IMR-90 (cell line): ENCODE results near the gene RPS15. TPM values are rescaled to one million over a fixed set of nuclear protein-coding genes. Genes with fewer than 3 reads are reported as not detected.

Experiments used
- ATAC-seq: fragments of 200-7000 bp; cut with Tn5 transposase; 2 replicates; pipeline ENCODE4 v1.9.1; 2020; ENCODE audit warnings: low read depth, mild to moderate bottlenecking, moderate library complexity
- BruUV-seq: library from RNA; stranded (reverse); fragments of 400-500 nt; replicated peaks from 2 replicates; lab custom pipeline; 2021; lab: Mats Ljungman, UMichigan
- CTCF ChIA-PET: fragments of 300-600 bp; formaldehyde crosslinking; extraction: SDS; loops from one replicate; lab custom pipeline; 2021; ENCODE audit warnings: antibody characterized with exemption; lab: Yijun Ruan, JAX
- POLR2A ChIA-PET: fragments of 300-600 bp; sonication (Branson Sonifier 250); formaldehyde crosslinking; loops from one replicate; lab custom pipeline; 2022; ENCODE audit warnings: antibody characterized with exemption; ENCODE audit not compliant: unreplicated experiment; lab: Charles Lee
- DNase-seq: peaks from one replicate; pipeline ENCODE4 v3.0.0; 2013
- H2AFZ ChIP-seq: replicated peaks from 2 replicates; pipeline ENCODE3; 2013; ENCODE audit warnings: low read length, mild to moderate bottlenecking; ENCODE audit not compliant: poor library complexity
- H2AK5ac ChIP-seq: 2 replicates; pipeline ENCODE4 v1.6.1; 2013; ENCODE audit warnings: low read depth, low read length, inconsistent platforms
- H2AK9ac ChIP-seq: replicated peaks from 2 replicates; pipeline ENCODE3; 2013; ENCODE audit warnings: mild to moderate bottlenecking, low read depth, low read length, moderate library complexity; ENCODE audit not compliant: poor library complexity
- H2BK120ac ChIP-seq: 2 replicates; pipeline ENCODE4 v1.6.1; 2013; ENCODE audit warnings: low read depth, low read length, inconsistent platforms
- H2BK15ac ChIP-seq: 3 replicates; pipeline ENCODE4 v1.6.1; 2013; ENCODE audit warnings: low read depth, low read length, inconsistent platforms
- H2BK20ac ChIP-seq: 2 replicates; pipeline ENCODE4 v1.6.1; 2013; ENCODE audit warnings: low read depth, mild to moderate bottlenecking, inconsistent platforms, low read length, moderate library complexity
- H2BK5ac ChIP-seq: 2 replicates; pipeline ENCODE4 v1.6.1; 2013; ENCODE audit warnings: mild to moderate bottlenecking, low read depth, low read length, inconsistent platforms; ENCODE audit not compliant: poor library complexity, severe bottlenecking
- H3K14ac ChIP-seq: replicated peaks from 2 replicates; pipeline ENCODE4 v1.6.1; 2013; ENCODE audit warnings: low read depth, low read length, inconsistent platforms
- H3K18ac ChIP-seq: 2 replicates; pipeline ENCODE4 v1.6.1; 2013; ENCODE audit warnings: low read depth, low read length, control low read depth
- H3K23ac ChIP-seq: 2 replicates; pipeline ENCODE4 v1.6.1; 2013; ENCODE audit warnings: low read depth, low read length, inconsistent platforms
- H3K27ac ChIP-seq: 2 replicates; pipeline ENCODE4 v1.5.1; 2013; ENCODE audit warnings: mild to moderate bottlenecking, control low read depth, low read length; ENCODE audit not compliant: insufficient read depth
- H3K27me3 ChIP-seq: 2 replicates; pipeline ENCODE4 v1.6.1; 2013; ENCODE audit warnings: low read length; ENCODE audit not compliant: control insufficient read depth, insufficient read depth
- H3K36me3 ChIP-seq: 2 replicates; pipeline ENCODE4 v1.6.1; 2013; ENCODE audit warnings: low read length, mixed read lengths; ENCODE audit not compliant: control insufficient read depth, insufficient read depth
- H3K4ac ChIP-seq: 2 replicates; pipeline ENCODE4 v1.6.1; 2013; ENCODE audit warnings: low read depth, low read length, inconsistent platforms
- H3K4me1 ChIP-seq: 2 replicates; pipeline ENCODE4 v1.6.1; 2013; ENCODE audit warnings: low read length, mixed read lengths; ENCODE audit not compliant: control insufficient read depth, insufficient read depth
- H3K4me2 ChIP-seq: 2 replicates; pipeline ENCODE4 v1.6.1; 2013; ENCODE audit warnings: low read depth, mild to moderate bottlenecking, control low read depth, low read length, moderate library complexity
- H3K4me3 ChIP-seq: 2 replicates; pipeline ENCODE4 v1.5.1; 2013; ENCODE audit warnings: low read depth, mild to moderate bottlenecking, control low read depth, low read length, moderate library complexity; ENCODE audit not compliant: insufficient read depth
- H3K56ac ChIP-seq: 2 replicates; pipeline ENCODE4 v1.6.1; 2013; ENCODE audit warnings: low read length, inconsistent platforms; ENCODE audit not compliant: insufficient read depth; ENCODE audit errors: extremely low read depth
- H3K79me1 ChIP-seq, 2 experiments: 2 replicates each; pipeline ENCODE4 v1.6.1; 2013; ENCODE audit warnings: low read length in 2 of 2, inconsistent platforms in 1 of 2, low read depth in 1 of 2
- H3K9ac ChIP-seq: 2 replicates; pipeline ENCODE4 v1.6.1; 2013; ENCODE audit warnings: low read depth, low read length, control low read depth
- H3K9me1 ChIP-seq: 2 replicates; pipeline ENCODE4 v1.6.1; 2013; ENCODE audit warnings: low read length, inconsistent platforms; ENCODE audit not compliant: insufficient read depth
- H3K9me3 ChIP-seq: 2 replicates; pipeline ENCODE4 v1.6.1; 2013; ENCODE audit warnings: low read length; ENCODE audit not compliant: control insufficient read depth, insufficient read depth
- H4K20me1 ChIP-seq: 2 replicates; pipeline ENCODE4 v1.6.1; 2013; ENCODE audit warnings: low read length, inconsistent platforms; ENCODE audit not compliant: insufficient read depth
- H4K5ac ChIP-seq: 2 replicates; pipeline ENCODE4 v1.6.1; 2013; ENCODE audit warnings: mild to moderate bottlenecking, low read depth, low read length, control low read depth
- H4K8ac ChIP-seq, 2 experiments: 2 replicates each; pipeline ENCODE4 v1.6.1; 2013; ENCODE audit warnings: low read depth in 2 of 2, low read length in 2 of 2, control low read depth in 1 of 2, inconsistent platforms in 1 of 2
- H4K91ac ChIP-seq: 2 replicates; pipeline ENCODE4 v1.6.1; 2013; ENCODE audit warnings: low read depth, low read length, inconsistent platforms; ENCODE audit not compliant: insufficient read depth
- BHLHE40 ChIP-seq: fragments of 150-350 bp; IDR thresholded peaks from 2 replicates; pipeline ENCODE4 v1.6.1; 2016; ENCODE audit warnings: mild to moderate bottlenecking, low read depth, low read length
- FOS ChIP-seq: fragments of 150-350 bp; IDR thresholded peaks from 2 replicates; pipeline ENCODE4 v1.6.1; 2016; ENCODE audit warnings: low read depth, low read length
- MAFK ChIP-seq: IDR thresholded peaks from 2 replicates; pipeline ENCODE4 v1.6.1; 2012; ENCODE audit warnings: low read depth, low read length, improper control_type of control experiment
- MAZ ChIP-seq: IDR thresholded peaks from 2 replicates; pipeline ENCODE4 v1.6.1; 2012; ENCODE audit warnings: low read depth, mild to moderate bottlenecking, low read length, improper control_type of control experiment, moderate library complexity, borderline replicate concordance
- MXI1 ChIP-seq: IDR thresholded peaks from 2 replicates; pipeline ENCODE4 v1.6.1; 2012; ENCODE audit warnings: low read depth, mild to moderate bottlenecking, low read length, moderate library complexity, borderline replicate concordance
- NFE2L2 ChIP-seq: fragments of 150-350 bp; IDR thresholded peaks from 2 replicates; pipeline ENCODE4 v1.6.1; 2016; ENCODE audit warnings: low read depth, mild to moderate bottlenecking, low read length
- POLR2A ChIP-seq: IDR thresholded peaks from 2 replicates; pipeline ENCODE4 v1.6.1; 2012; ENCODE audit warnings: mild to moderate bottlenecking, low read depth, low read length
- RAD21 ChIP-seq: IDR thresholded peaks from 2 replicates; pipeline ENCODE4 v1.6.1; 2012; ENCODE audit warnings: low read length, improper control_type of control experiment
- RCOR1 ChIP-seq: IDR thresholded peaks from 2 replicates; pipeline ENCODE4 v1.6.1; 2012; ENCODE audit warnings: mild to moderate bottlenecking, low read length, improper control_type of control experiment; ENCODE audit not compliant: insufficient replicate concordance
- RFX5 ChIP-seq: IDR thresholded peaks from 2 replicates; pipeline ENCODE4 v1.8.0; 2012; ENCODE audit warnings: low read depth, mild to moderate bottlenecking, low read length, moderate library complexity
- SMC3 ChIP-seq: fragments of 150-350 bp; IDR thresholded peaks from 2 replicates; pipeline ENCODE4 v1.6.1; 2016; ENCODE audit warnings: low read depth, mild to moderate bottlenecking, antibody characterized with exemption, low read length, moderate library complexity
- USF2 ChIP-seq: fragments of 150-350 bp; IDR thresholded peaks from 2 replicates; pipeline ENCODE4 v1.6.1; 2017; ENCODE audit warnings: mild to moderate bottlenecking, antibody characterized with exemption, low read length, low read depth
- WGBS, 2 experiments: methylation state at CpG; one replicate each; pipeline versions ENCODE4 v1.1.5 to v1.1.7; 2013; ENCODE audit warnings: missing lambda C conversion rate in 2 of 2; ENCODE audit not compliant: insufficient read length in 1 of 2; ENCODE audit errors: extremely low coverage in 2 of 2; 5-methylcytosine and 5-hydroxymethylcytosine counted together
- dilution Hi-C: fragments of 300-500 bp; cut with HindIII; formaldehyde crosslinking; loops from one replicate; pipeline ENCODE4 v1.14.3; 2018; ENCODE audit warnings: low sequenced_read_pairs; ENCODE audit not compliant: unreplicated experiment
- in situ Hi-C: fragments of 300-500 bp; cut with MboI; formaldehyde crosslinking; loops from 3 replicates; pipeline ENCODE4 v1.14.3; 2019; ENCODE audit warnings: low sequenced_read_pairs, inconsistent platforms, mixed read lengths
- intact Hi-C: fragments of 100-400 bp; cut with micrococcal nuclease; formaldehyde crosslinking; loops from 2 replicates; pipeline ENCODE4 v1.10.0; 2022
- polyA plus RNA-seq, 3 experiments: library from polyadenylated mRNA; depleted of rRNA; stranded (reverse); fragments of >200 nt; gene quantifications; 2 replicates each; pipeline ENCODE4 v1.2.3, GENCODE V29; 2012; ENCODE audit warnings: low replicate concordance in 1 of 3
- total RNA-seq: library from RNA; depleted of rRNA; stranded (reverse); fragments of >200 nt; gene quantifications from 2 replicates; pipeline ENCODE4 v1.2.3, GENCODE V29; 2012

RPS15 gene
- total and polyA plus RNA-seq, 2 of the 4 experiments (the other 2 are of a cell fraction): 1,179 to 1,855 TPM

DNA sequence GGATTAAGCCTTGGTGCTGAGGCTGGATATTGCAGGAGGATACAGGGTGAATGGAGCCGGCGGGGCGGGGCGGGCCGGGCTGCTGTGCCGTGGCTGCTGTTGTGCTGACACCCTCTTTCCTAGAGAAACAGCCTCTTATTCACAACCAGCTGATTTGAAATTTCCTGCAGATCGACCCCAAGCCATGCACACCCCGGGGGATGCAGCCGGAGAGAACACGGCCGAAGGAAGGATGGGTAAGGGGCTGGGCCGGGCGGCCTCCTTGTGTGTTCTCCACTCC, 19.8 kb upstream of the RPS15 start:
- H3K4me2 ChIP-seq: no peak overlapping the region
- H3K27ac ChIP-seq: no peak overlapping the region
- no peak overlapping the region for H2AK9ac ChIP-seq
- no peak overlapping the region for H3K23ac ChIP-seq
- no peak for DNase-seq
- H3K56ac ChIP-seq: no peak overlapping the region
- WGBS, 2 experiments: 91% methylated on average over 7 of the region's 13 CpGs; no CpG with 5 or more reads in 1 of the 2 experiments
- no peak overlapping the region for H3K4me3 ChIP-seq
- ChIA-PET POLR2A (no interaction called here), CTCF (no interaction called here)
- H4K5ac ChIP-seq: no peak overlapping the region
- peaks cover 17% of the 10 kb centered on the region for H3K9me1 ChIP-seq
- intact Hi-C loops (no loop called here), in situ Hi-C loops (no loop called here), dilution Hi-C loops (no loop called here)
- H3K14ac ChIP-seq: no peak overlapping the region
- ATAC-seq: no peak
- no peak overlapping the region for H2BK120ac ChIP-seq
- no peak overlapping the region for H4K91ac ChIP-seq
- H3K4ac ChIP-seq: no peak overlapping the region
- no peak for TF ChIP-seq MAZ
- no peak for TF ChIP-seq NFE2L2
- no peak for TF ChIP-seq MXI1
- no peak for TF ChIP-seq BHLHE40
- no peak for TF ChIP-seq FOS
- no peak for TF ChIP-seq RCOR1
- TF ChIP-seq USF2: no peak
- no peak for TF ChIP-seq SMC3
- TF ChIP-seq RAD21: no peak
- TF ChIP-seq RFX5: no peak
- no peak for TF ChIP-seq MAFK
- TF ChIP-seq POLR2A: no peak
- no peak overlapping the region for H2BK20ac ChIP-seq
- no peak overlapping the region for H2BK15ac ChIP-seq
- H2AK5ac ChIP-seq: no peak overlapping the region
- no peak overlapping the region for H4K8ac ChIP-seq
- H3K9ac ChIP-seq: no peak overlapping the region
- H2AFZ ChIP-seq: no peak overlapping the region
- no peaks in the 10 kb centered on the region for H3K9me3 ChIP-seq
- no peak overlapping the region for H3K18ac ChIP-seq
- H3K36me3 ChIP-seq: peaks cover 50% of the 10 kb centered on the region
- BruUV-seq: no TSS peak
- H3K4me1 ChIP-seq: peaks cover 19% of the 10 kb centered on the region
- no peak overlapping the region for H2BK5ac ChIP-seq
- peaks cover 90% of the 10 kb centered on the region for H4K20me1 ChIP-seq
- no peaks in the 10 kb centered on the region for H3K27me3 ChIP-seq
- peaks cover 7 to 71% of the 10 kb centered on the region in 2 experiments; a peak in 3 of 4 replicates for H3K79me1 ChIP-seq
